SK-N-MC (cell line): ENCODE results near the gene OR7C2.

Experiments
- EZH2 ChIP-seq: fragments of 200-600 bp; sonication (generic); IDR thresholded peaks from one replicate; pipeline ENCODE4 v1.6.1; 2017; ENCODE audit warnings: antibody characterized with exemption
- FOXP2 ChIP-seq: optimal IDR thresholded peaks from 2 replicates; pipeline ENCODE3; 2011; ENCODE audit warnings: mild to moderate bottlenecking, moderate library complexity; ENCODE audit not compliant: insufficient read depth; ENCODE audit errors: extremely low read length, control extremely low read depth
- POLR2AphosphoS5 ChIP-seq: IDR thresholded peaks from 2 replicates; pipeline ENCODE4 v1.6.1; 2012; ENCODE audit warnings: mild to moderate bottlenecking, low read depth, low read length, borderline replicate concordance

GRCh38 chr19:14985133-14985532 is 43.8 kb downstream of the OR7C2 start:
- TF ChIP-seq EZH2 (no peak), POLR2AphosphoS5 (no peak), FOXP2 (no peak)
